GM10266 (cell line): ENCODE measurements around the gene PSMG2.

Source experiments
- DNase-seq: peaks from one replicate; pipeline ENCODE4 v3.0.0; 2012; ENCODE audit errors: extremely low spot score
- CTCF ChIP-seq: IDR thresholded peaks from 2 replicates; pipeline ENCODE4 v1.5.1; 2012; ENCODE audit warnings: mild to moderate bottlenecking, low read depth; ENCODE audit not compliant: control insufficient read depth, insufficient read depth; ENCODE audit errors: missing control alignments

The PSMG2 gene

GRCh38 chr18:12768625-12769024 is 65.8 kb downstream of the PSMG2 start:
- TF ChIP-seq CTCF, result no peak
- DNase-seq, result no peak

DNA sequence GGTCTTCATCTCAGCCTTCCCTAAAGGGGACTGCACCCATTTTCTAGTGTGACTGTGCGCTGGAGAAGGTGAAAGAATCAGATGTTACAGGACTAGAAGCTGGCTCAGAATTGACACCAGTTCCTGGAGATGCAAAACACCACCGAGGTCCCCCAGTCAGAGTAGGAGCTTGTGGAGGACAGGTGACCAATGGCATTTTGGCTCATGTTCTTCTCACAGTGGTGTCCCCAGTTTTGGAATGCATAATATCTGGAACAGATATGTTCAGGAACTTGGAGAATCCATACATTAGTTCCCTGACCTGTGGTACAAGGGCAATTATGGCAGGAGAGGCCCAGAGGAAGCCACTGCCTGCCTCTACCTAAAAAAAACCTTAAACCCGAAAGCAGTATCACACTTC is 66.3 kb downstream of the PSMG2 start:
- DNase-seq, result no peak
- no peak for TF ChIP-seq CTCF

GRCh38 chr18:12769644-12770440 is 67.0 kb downstream of the PSMG2 start:
- no peak for DNase-seq
- no peak for TF ChIP-seq CTCF

DNA sequence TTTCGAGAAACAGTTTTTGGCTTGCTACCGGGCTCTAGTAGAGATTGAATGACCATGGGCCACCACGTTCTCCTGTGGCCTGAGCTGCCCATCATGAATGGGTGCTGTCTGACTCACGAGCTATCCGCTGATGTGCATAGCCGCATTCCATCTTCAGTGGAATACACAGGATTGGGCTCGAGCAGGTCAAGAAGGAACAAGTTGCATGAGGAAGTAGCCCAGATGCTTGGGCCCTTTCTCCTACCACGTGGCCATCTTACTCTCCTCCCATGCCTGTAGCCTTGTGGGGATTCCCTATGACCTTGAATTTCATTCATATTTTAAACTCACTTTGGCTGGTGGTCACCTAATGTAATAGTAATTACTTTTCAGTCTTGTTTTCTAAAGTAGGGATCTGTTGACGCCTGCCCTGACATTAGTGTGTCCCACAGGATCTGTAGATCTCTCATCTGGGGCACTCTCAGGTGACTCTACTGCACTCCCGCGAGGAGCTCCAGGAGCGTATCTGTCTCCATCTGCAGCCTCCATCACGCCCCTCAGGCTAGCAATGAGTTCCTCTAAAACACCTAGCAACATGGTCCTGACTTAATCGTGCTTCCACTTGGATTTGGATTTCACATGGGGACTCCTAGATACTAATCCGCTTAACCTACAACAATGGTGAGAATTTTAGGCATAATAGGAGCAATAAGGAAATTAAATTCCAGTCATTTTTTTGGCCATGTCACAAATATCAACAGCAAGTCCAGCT is 67.8 kb downstream of the PSMG2 start:
- TF ChIP-seq CTCF, result no peak
- DNase-seq, result no peak

DNA sequence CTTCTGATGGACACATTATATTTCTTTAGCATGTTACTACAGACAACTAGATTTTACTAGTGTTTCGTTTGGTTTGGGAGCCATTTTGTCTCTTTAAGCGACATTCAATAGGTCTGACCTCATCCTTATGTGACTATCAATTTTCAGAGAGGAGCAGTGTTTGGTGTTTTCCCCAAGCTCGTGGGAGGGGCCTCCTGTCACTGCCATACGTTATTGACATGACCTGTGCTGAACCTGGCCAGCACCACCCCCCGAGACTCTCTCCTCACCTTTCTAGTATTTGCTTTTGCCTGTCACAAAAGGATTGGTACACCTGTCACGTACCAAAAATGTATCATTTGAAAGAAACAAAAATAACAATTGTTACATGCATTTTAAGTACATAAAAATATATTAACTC is 69.3 kb downstream of the PSMG2 start:
- DNase-seq, result no peak
- no peak for TF ChIP-seq CTCF

DNA sequence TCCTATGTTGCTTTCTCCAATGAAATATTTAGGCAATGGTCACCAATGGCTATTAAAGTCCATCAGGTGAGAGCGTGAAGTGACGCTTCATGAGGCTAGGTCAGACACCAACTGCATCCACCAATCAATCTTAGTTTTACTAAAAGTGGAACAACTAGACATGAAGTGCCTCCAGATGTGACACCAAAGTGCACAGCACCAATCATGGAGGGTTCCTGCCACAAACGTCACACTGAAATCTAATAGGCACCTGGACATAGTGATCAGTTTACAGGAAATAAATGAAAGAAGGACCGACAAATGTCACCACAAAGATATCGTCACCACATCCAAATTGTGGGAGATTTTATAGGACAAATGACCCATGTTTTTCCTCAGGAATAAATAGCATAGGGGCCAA is 70.5 kb downstream of the PSMG2 start:
- no peak for TF ChIP-seq CTCF
- DNase-seq, result no peak

- no peak for TF ChIP-seq CTCF
Observed at GRCh38 chr18:12774982-12775381, 72.1 kb downstream of the PSMG2 start.

More at GRCh38 chr18:12774982-12775381, 72.1 kb downstream of the PSMG2 start:
- no peak for DNase-seq
